ENCODE results near the gene CENPO. TPM values are rescaled to one million over a fixed set of nuclear protein-coding genes. Genes with fewer than 3 reads are reported as not detected.

The CENPO gene
- total and polyA plus RNA-seq, 2 experiments from 2014 or later, result 6.1 to 16.1 TPM

DNA sequence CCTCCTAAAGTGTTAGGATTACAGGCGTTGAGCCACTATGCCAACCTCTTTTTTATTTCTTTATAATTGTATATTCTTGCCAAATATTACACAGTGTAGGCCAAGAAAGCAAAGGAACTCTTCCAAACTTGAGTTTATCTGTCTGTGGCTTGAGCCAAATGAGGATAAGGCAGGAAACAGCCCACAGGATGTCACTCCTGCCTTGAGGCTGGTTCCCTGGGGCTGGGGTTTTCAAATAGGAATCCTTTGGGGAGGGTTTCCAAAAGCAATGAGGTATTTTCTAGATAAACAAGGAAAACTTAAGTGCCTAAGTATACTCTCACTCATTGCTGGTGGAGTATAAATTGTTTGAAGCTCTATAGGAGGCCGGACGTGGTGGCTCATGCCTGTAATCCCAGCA, 70.4 kb downstream of the CENPO start:
- Histone ChIP-seq H3K4me1 (ENCODE audit: low read depth) (no peaks in the 10 kb centered on the region), H3K27me3 (no peaks in the 10 kb centered on the region), H3K4me3 (no peak overlapping the region), H3K27ac (no peak overlapping the region), H3K36me3 (no peaks in the 10 kb centered on the region), H3K9me3 (ENCODE audit: low read depth) (no peaks in the 10 kb centered on the region)
- TF ChIP-seq, protein P1, sequence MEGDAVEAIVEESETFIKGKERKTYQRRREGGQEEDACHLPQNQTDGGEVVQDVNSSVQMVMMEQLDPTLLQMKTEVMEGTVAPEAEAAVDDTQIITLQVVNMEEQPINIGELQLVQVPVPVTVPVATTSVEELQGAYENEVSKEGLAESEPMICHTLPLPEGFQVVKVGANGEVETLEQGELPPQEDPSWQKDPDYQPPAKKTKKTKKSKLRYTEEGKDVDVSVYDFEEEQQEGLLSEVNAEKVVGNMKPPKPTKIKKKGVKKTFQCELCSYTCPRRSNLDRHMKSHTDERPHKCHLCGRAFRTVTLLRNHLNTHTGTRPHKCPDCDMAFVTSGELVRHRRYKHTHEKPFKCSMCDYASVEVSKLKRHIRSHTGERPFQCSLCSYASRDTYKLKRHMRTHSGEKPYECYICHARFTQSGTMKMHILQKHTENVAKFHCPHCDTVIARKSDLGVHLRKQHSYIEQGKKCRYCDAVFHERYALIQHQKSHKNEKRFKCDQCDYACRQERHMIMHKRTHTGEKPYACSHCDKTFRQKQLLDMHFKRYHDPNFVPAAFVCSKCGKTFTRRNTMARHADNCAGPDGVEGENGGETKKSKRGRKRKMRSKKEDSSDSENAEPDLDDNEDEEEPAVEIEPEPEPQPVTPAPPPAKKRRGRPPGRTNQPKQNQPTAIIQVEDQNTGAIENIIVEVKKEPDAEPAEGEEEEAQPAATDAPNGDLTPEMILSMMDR (IDR thresholded peaks at IDR 0.05; ENCODE audit: low read depth, low read length), result no peak
- peak in 1 of 2 donors; percentile 85 for DNase-seq (ENCODE audit: low read depth in 1 of 2, low spot score in 1 of 2)

GRCh38 chr2:24866946-24867345, 73.7 kb downstream of the CENPO start:
- DNase-seq (ENCODE audit: low read depth in 1 of 2, low spot score in 1 of 2), result no peak
- H3K9me3 ChIP-seq (ENCODE audit: low read depth), result no peaks in the 10 kb centered on the region
- H3K27me3 ChIP-seq, result no peaks in the 10 kb centered on the region
- no peaks in the 10 kb centered on the region for H3K4me1 ChIP-seq (ENCODE audit: low read depth)
- no peak overlapping the region for H3K27ac ChIP-seq
- no peak overlapping the region for H3K4me3 ChIP-seq
- H3K36me3 ChIP-seq, result no peaks in the 10 kb centered on the region
- TF ChIP-seq, protein P1 (IDR thresholded peaks at IDR 0.05; ENCODE audit: low read depth, low read length), result no peak

DNA sequence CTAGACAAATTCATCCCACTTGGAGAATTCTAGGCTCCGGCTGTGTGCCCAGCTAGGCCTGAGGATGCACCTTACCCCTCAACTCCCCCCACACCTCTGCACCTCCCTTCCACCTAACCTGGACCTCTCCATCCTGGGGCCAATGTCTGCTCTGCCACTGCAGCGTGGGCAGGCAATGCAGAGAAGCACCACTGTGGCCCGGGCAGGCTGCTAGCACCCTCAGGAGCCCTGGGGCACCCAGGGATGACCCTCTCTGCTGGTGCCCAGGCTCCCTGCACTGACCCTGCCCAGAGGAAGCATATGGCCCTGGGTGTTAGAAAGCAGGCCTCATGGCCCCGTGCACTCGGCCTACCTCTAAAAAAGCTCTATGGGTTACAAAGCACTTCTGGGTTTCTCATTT, 77.2 kb downstream of the CENPO start:
- Histone ChIP-seq H3K9me3 (ENCODE audit: low read depth) (no peaks in the 10 kb centered on the region), H3K4me3 (no peak overlapping the region), H3K4me1 (ENCODE audit: low read depth) (no peaks in the 10 kb centered on the region), H3K36me3 (no peaks in the 10 kb centered on the region), H3K27ac (no peak overlapping the region), H3K27me3 (no peaks in the 10 kb centered on the region)
- TF ChIP-seq, protein P1 (IDR thresholded peaks at IDR 0.05; ENCODE audit: low read depth, low read length), result no peak
- no peak for DNase-seq (ENCODE audit: low read depth in 1 of 2, low spot score in 1 of 2)

DNA sequence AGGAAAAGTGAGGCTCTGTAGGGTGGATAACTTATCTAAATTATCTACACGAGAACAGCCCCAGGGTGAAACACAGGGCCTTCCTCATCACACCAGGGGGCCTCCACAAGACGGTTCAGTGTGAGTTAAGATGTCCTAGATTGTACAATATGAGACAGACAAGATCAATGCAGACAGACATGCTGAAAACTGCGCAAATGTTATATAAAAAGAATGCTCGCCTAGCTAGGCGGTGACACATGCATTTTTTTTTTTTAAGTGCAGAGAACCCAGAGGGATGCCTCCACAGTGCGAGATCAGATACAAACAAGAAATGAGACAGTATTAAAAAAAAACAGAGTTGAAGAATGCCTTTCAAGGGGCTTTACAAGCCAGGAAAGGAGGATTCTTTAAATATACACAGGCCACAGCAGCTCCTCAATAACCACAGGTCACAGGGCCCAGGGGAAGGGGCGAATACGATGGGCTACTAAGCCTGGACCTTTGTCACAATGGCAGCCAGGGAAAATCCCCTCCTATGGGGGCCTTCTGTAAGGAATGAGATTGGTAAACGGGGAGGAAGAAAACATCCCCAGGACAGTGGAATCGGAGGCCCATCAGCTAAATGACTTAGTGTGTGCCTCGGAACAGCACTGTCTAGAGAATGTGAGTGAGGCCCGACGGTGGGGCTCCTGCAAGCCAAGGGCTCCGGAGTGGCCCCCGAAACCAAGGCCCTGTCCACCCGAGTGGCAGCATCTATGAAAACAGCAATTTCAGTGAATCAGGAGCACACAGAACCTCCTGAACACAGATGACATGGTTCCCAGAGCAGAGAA, 77.9 kb downstream of the CENPO start:
- Histone ChIP-seq H3K4me3 (no peak overlapping the region), H3K27ac (no peak overlapping the region), H3K4me1 (ENCODE audit: low read depth) (no peaks in the 10 kb centered on the region), H3K9me3 (ENCODE audit: low read depth) (no peaks in the 10 kb centered on the region), H3K36me3 (no peaks in the 10 kb centered on the region), H3K27me3 (no peaks in the 10 kb centered on the region)
- TF ChIP-seq, protein P1 (IDR thresholded peaks at IDR 0.05; ENCODE audit: low read depth, low read length), result no peak
- no peak for DNase-seq (ENCODE audit: low read depth in 1 of 2, low spot score in 1 of 2)

- Histone ChIP-seq H3K9me3 (ENCODE audit: low read depth) (no peaks in the 10 kb centered on the region), H3K4me3 (no peak overlapping the region), H3K27ac (no peak overlapping the region), H3K4me1 (ENCODE audit: low read depth) (no peaks in the 10 kb centered on the region), H3K36me3 (no peaks in the 10 kb centered on the region), H3K27me3 (no peaks in the 10 kb centered on the region)
- peak; percentile 17 to 39 for DNase-seq (ENCODE audit: low read depth in 1 of 2, low spot score in 1 of 2)
- TF ChIP-seq, protein P1 (IDR thresholded peaks at IDR 0.05; ENCODE audit: low read depth, low read length), result no peak
Observed at GRCh38 chr2:24871852-24872333, 78.7 kb downstream of the CENPO start.

Other genes with a start within 250 kb of the CENPO start
- 32.1 and 76.4 TPM in 2 replicates for gene PTRHD1, start within 50 bp of the CENPO start, total RNA-seq
- 35.5 and 54.3 TPM in 2 replicates for gene PTRHD1, start within 50 bp of the CENPO start, polyA plus RNA-seq
- gene ADCY3, start 126.8 kb downstream of the CENPO start, total RNA-seq, result 9.2 and 9.9 TPM in 2 replicates
- 2.3 and 6.3 TPM in 2 replicates for gene ADCY3, start 126.8 kb downstream of the CENPO start, polyA plus RNA-seq
- 8.3 and 11.3 TPM in 2 replicates for gene DNAJC27, start 178.5 kb downstream of the CENPO start, total RNA-seq
- 7.4 and 9.3 TPM in 2 replicates for gene DNAJC27, start 178.5 kb downstream of the CENPO start, polyA plus RNA-seq
- gene EFR3B, start 248.7 kb downstream of the CENPO start, total RNA-seq, result 10.0 and 12.9 TPM in 2 replicates
- 8.5 and 9.0 TPM in 2 replicates for gene EFR3B, start 248.7 kb downstream of the CENPO start, polyA plus RNA-seq

Measured in cardiac muscle cell (in vitro differentiated cells and primary cell).